ENCODE measurements around the gene SSU72. TPM values are rescaled to one million over a fixed set of nuclear protein-coding genes. Genes with fewer than 3 reads are reported as not detected.

Gene SSU72
- total RNA-seq, 4 donors from 2014 or later, result 129 to 161 (median 146) TPM

- WGBS, 2 donors, result 85 to 86% methylated on average over 34 to 43 of the region's 45 CpGs
- no peaks in the 10 kb centered on the region for H3K27me3 ChIP-seq
- H3K9me3 ChIP-seq, result no peaks in the 10 kb centered on the region
- peaks cover 0 to 22% (median 9%) of the 10 kb centered on the region in 4 donors for H3K4me1 ChIP-seq
- no peak overlapping the region for H3K27ac ChIP-seq
- no peak overlapping the region for H3K4me3 ChIP-seq
- no peak for DNase-seq (ENCODE audit: low spot score in 2 of 2)
- TF ChIP-seq POLR2A (IDR thresholded peaks at IDR 0.05) (no peak), EP300 (IDR thresholded peaks at IDR 0.05) (no peak), CTCF (IDR thresholded peaks at IDR 0.05) (no peak)
- peaks cover 0 to 48% (median 3%) of the 10 kb centered on the region in 3 donors for H3K36me3 ChIP-seq
These were observed 31.6 kb downstream of the SSU72 start for GRCh38 chr1:1542766-1543705.

- Histone ChIP-seq H3K36me3 (peaks cover 0 to 48% (median 3%) of the 10 kb centered on the region in 3 donors), H3K27me3 (no peaks in the 10 kb centered on the region), H3K4me3 (no peak overlapping the region), H3K27ac (no peak overlapping the region), H3K4me1 (peaks cover 0 to 22% (median 9%) of the 10 kb centered on the region in 4 donors), H3K9me3 (no peaks in the 10 kb centered on the region)
- no peak for DNase-seq (ENCODE audit: low spot score in 2 of 2)
- 81 to 84% methylated on average over 32 to 37 of the region's 37 CpGs for WGBS, 2 donors
- TF ChIP-seq CTCF (IDR thresholded peaks at IDR 0.05) (no peak), EP300 (IDR thresholded peaks at IDR 0.05) (no peak), POLR2A (IDR thresholded peaks at IDR 0.05) (no peak)
These were observed 32.5 kb downstream of the SSU72 start for GRCh38 chr1:1541956-1542765.

GRCh38 chr1:1540818-1541628 lies 33.6 kb downstream of the SSU72 start:
- TF ChIP-seq CTCF (IDR thresholded peaks at IDR 0.05), result no peak
- no peak for TF ChIP-seq POLR2A (IDR thresholded peaks at IDR 0.05)
- no peak for TF ChIP-seq EP300 (IDR thresholded peaks at IDR 0.05)
- peaks cover 0 to 50% (median 3%) of the 10 kb centered on the region in 3 donors for H3K36me3 ChIP-seq
- DNase-seq (ENCODE audit: low spot score in 2 of 2), result no peak
- peaks cover 0 to 22% (median 9%) of the 10 kb centered on the region in 4 donors for H3K4me1 ChIP-seq
- H3K9me3 ChIP-seq, result no peaks in the 10 kb centered on the region
- H3K27ac ChIP-seq, result peak overlapping the region; percentile 37 to 91 (median 82)
- H3K27me3 ChIP-seq, result no peaks in the 10 kb centered on the region
- H3K4me3 ChIP-seq, result peak overlapping the region; percentile 43 to 81 (median 55)
- WGBS, 2 donors, result 42 to 72% methylated on average over 16 to 40 of the region's 53 CpGs

GRCh38 chr1:1540090-1540817 lies 34.4 kb downstream of the SSU72 start, which contains the start of gene TMEM240:
Gene TMEM240, minus strand, starts transcription at chr1:1540624. Its CDS starts 278 bp downstream, at chr1:1540346.
- H3K27me3 ChIP-seq, result no peaks in the 10 kb centered on the region
- H3K27ac ChIP-seq, result peak within 1 kb of the TSS; percentile 37 to 91 (median 82)
- no peaks in the 10 kb centered on the region for H3K9me3 ChIP-seq
- no peak for TF ChIP-seq POLR2A (IDR thresholded peaks at IDR 0.05)
- TF ChIP-seq EP300 (IDR thresholded peaks at IDR 0.05), result no peak
- TF ChIP-seq CTCF (IDR thresholded peaks at IDR 0.05), result no peak
- peak; percentile 62 to 63 for DNase-seq (ENCODE audit: low spot score in 2 of 2)
- peak within 1 kb of the TSS; percentile 43 to 81 (median 55) for H3K4me3 ChIP-seq
- 0 to 1% methylated on average over 2 to 51 of the region's 100 CpGs for WGBS, 2 donors
- peaks cover 0 to 57% (median 3%) of the 10 kb centered on the region in 3 donors for H3K36me3 ChIP-seq
- H3K4me1 ChIP-seq, result peaks cover 0 to 22% (median 9%) of the 10 kb centered on the region in 4 donors

Data from tibial nerve (tissue), 4 donors.